AG10803 (cell line): ENCODE results near the gene GBE1.

Experiments
- DNase-seq: peaks from one replicate; pipeline ENCODE4 v3.0.0; 2010; ENCODE audit warnings: low read depth
- H3K4me3 ChIP-seq: 2 replicates; pipeline ENCODE4 v1.5.1; 2011; ENCODE audit warnings: mild to moderate bottlenecking, low read length, control low read depth
- CTCF ChIP-seq: conservative IDR thresholded peaks from 2 replicates; pipeline ENCODE4 v1.5.1; 2011; ENCODE audit warnings: mild to moderate bottlenecking, low read length, control low read depth, inconsistent platforms

GBE1 gene

DNA sequence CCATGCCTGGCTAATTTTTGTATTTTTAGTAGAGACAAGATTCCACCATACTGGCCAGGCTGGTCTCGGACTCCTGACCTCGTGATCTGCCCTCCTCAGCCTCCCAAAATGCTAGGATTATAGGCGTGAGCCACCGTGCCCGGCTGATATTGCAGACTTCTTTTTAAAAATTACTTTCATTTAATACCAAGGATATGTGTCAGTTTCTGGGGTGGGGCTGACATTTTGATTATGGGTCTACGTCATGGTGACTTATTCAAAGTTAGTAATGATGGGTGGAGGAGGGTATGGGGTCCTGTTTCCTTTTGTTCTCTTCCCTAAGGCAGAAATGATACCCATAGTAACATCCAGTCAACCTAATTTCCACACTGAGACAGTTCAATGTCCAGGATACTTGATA is 34.7 kb downstream of the GBE1 start:
- H3K4me3 ChIP-seq, result no peak overlapping the region
- TF ChIP-seq CTCF, result no peak
- peak; percentile 31 for DNase-seq

GRCh38 chr3:81726132-81726531 is 35.3 kb downstream of the GBE1 start:
- no peak for TF ChIP-seq CTCF
- DNase-seq, result peak; percentile 70

GRCh38 chr3:81723732-81724313 is 37.6 kb downstream of the GBE1 start:
- TF ChIP-seq CTCF, result no peak
- no peak overlapping the region for H3K4me3 ChIP-seq
- DNase-seq, result peak; percentile 25

More at GRCh38 chr3:81726132-81726531, 35.3 kb downstream of the GBE1 start:
- no peak overlapping the region for H3K4me3 ChIP-seq

- H3K4me3 ChIP-seq, result no peak overlapping the region
- TF ChIP-seq CTCF, result no peak
- DNase-seq, result no peak
Observed at GRCh38 chr3:81718311-81718710, 43.1 kb downstream of the GBE1 start.

GRCh38 chr3:81716870-81717509 is 44.5 kb downstream of the GBE1 start:
- no peak overlapping the region for H3K4me3 ChIP-seq
- peak; percentile 48 for DNase-seq
- TF ChIP-seq CTCF, result no peak

DNA sequence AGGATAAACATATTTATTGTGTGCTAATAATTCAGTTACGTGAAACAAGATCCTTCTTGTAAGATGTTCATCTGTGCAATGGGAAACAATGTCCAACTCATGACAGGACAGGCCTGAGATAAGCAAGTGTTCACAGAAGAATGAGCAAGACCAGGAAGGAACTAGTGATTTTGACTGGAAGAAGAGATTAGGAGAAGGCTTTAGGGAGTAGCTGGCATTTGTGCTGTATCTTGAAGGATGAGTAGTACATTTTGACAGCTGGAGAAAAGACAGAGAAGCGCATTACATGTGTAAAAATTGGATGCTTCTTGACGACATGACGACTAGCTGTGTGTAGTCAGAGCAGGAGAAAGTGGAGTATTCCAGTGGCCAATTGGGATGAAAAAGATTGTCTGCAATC is 48.4 kb downstream of the GBE1 start:
- no peak for TF ChIP-seq CTCF
- no peak overlapping the region for H3K4me3 ChIP-seq
- no peak for DNase-seq

DNA sequence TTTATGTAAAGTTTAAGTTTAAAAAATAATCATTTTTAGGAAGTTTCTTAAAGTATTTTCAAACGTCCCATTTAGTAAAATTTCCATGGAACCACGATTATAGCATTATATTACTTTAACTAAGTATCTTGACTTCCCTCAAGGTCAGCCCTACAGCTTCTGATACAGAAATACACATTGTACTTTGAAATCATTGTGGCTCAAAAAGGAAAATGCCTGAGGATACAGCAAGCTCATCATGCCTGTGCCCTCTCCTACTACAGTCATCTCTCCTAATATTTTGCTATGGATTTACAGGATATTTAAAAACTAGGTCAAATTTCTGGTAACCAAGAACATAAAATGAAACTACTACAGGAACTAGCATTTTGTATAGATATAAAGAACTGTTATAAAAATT is 51.8 kb downstream of the GBE1 start:
- TF ChIP-seq CTCF, result no peak
- DNase-seq, result no peak

More for the DNA sequence above, 51.8 kb downstream of the GBE1 start:
- no peak overlapping the region for H3K4me3 ChIP-seq
